ENCODE measurements around the gene KLLN.
"Not testable (repeated sequence)": the region's sequence is repeated elsewhere in the genome, so short reads cannot be mapped to it uniquely, and the experiment has no call there.

Gene KLLN

DNA sequence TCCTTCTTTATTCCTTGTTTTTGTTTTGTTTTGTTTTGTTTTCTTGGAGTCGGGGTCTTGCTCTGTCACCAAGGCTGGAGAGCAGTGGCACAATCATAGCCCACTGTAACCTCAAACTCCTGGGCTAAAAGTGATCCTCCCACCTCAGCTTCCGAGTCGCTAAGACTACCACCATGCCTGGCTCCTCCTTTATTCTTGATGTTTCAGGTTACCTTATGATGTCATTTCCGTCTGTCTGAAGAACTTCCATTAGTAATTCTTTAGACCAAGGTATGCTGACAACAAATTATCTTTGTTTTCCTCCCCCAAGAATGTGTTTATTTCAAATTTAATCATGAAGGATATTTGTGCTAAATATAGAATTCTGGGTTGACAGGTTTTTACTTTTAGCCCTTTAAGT lies 27.2 kb downstream of the KLLN start:
- H3K4me1 ChIP-seq (ENCODE audit: insufficient read depth, low read length), result no peaks in the 10 kb centered on the region
- no peaks in the 10 kb centered on the region for H3K9me3 ChIP-seq (ENCODE audit: insufficient read depth, low read depth, low read length)
- H3K36me3 ChIP-seq (ENCODE audit: insufficient read depth, low read depth, low read length), result no peaks in the 10 kb centered on the region
- no peak overlapping the region for H3K4me3 ChIP-seq (ENCODE audit: low read length)
- H3K27me3 ChIP-seq (ENCODE audit: insufficient read depth, low read length), result no peaks in the 10 kb centered on the region
- no peak overlapping the region for H3K27ac ChIP-seq (ENCODE audit: low read length)
- H3K9ac ChIP-seq (ENCODE audit: low read depth, low read length), result no peak overlapping the region

DNA sequence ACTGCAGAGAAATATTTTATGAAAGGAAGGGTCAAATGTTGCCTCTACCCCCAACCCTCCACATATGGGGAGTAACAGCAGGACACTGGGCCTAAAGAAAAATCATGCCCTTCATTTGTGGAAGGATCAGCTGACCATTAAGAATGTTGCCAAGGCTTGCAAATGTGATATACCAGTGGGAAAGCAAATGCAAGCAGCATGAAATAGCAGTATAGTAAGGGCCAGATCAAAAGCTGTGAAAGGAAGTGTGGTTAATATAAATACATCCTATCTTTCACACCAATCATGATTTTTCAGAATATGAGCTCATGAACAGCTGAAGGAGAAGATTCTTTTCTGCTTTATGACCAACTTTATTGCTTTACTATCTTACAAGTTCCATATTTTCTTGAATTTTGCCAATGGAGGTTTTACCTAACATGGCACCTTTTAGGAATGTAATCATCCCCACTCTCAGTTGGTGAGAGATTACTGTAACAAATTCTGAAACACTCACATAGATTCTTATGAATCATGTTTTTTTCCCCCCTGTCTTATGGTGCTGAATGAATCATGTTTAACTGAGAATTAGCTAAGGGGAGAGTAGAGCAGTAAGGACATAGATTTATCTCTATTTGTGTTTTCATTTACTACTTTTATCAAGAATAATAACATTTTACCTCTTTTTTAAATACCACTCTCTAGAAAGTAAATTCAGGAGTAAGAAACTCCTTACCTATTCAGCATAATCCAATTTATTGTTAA lies 33.2 kb downstream of the KLLN start:
- Histone ChIP-seq H3K9me3 (ENCODE audit: insufficient read depth, low read depth, low read length) (no peaks in the 10 kb centered on the region), H3K36me3 (ENCODE audit: insufficient read depth, low read depth, low read length) (no peaks in the 10 kb centered on the region), H3K4me1 (ENCODE audit: insufficient read depth, low read length) (no peaks in the 10 kb centered on the region), H3K27me3 (ENCODE audit: insufficient read depth, low read length) (no peaks in the 10 kb centered on the region), H3K4me3 (ENCODE audit: low read length) (no peak overlapping the region), H3K27ac (ENCODE audit: low read length) (no peak overlapping the region), H3K9ac (ENCODE audit: low read depth, low read length) (no peak overlapping the region)

GRCh38 chr10:87829051-87829450 lies 34.3 kb downstream of the KLLN start:
- H3K27me3 ChIP-seq (ENCODE audit: insufficient read depth, low read length); H3K36me3 ChIP-seq (ENCODE audit: insufficient read depth, low read depth, low read length); H3K9ac ChIP-seq (ENCODE audit: low read depth, low read length); H3K27ac ChIP-seq (ENCODE audit: low read length); H3K9me3 ChIP-seq (ENCODE audit: insufficient read depth, low read depth, low read length); H3K4me3 ChIP-seq (ENCODE audit: low read length); H3K4me1 ChIP-seq (ENCODE audit: insufficient read depth, low read length): not testable (repeated sequence)

DNA sequence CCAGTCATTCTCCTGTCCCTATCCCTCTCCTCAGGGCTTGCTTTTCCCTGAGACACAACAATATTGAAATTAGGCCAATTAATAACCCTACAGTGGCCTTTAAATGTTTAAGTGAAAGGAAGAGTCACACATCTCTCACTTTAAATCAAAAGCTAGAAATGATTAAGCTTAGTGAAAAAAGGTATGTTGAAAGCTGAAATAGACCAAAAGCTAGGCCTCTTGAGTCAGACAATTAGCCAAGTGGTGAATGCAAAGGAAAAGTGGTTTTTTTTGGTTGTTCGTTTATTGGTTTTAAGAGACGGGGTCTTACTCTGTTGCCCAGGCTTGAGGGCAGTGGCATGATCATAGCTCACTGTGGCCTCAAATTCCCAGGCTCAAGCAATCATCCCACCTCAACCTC lies 35.7 kb downstream of the KLLN start:
- Histone ChIP-seq H3K9me3 (ENCODE audit: insufficient read depth, low read depth, low read length) (no peaks in the 10 kb centered on the region), H3K9ac (ENCODE audit: low read depth, low read length) (no peak overlapping the region), H3K27ac (ENCODE audit: low read length) (no peak overlapping the region), H3K27me3 (ENCODE audit: insufficient read depth, low read length) (no peaks in the 10 kb centered on the region), H3K36me3 (ENCODE audit: insufficient read depth, low read depth, low read length) (no peaks in the 10 kb centered on the region), H3K4me1 (ENCODE audit: insufficient read depth, low read length) (no peaks in the 10 kb centered on the region), H3K4me3 (ENCODE audit: low read length) (no peak overlapping the region)

- Histone ChIP-seq H3K27ac (ENCODE audit: low read length) (no peak overlapping the region), H3K36me3 (ENCODE audit: insufficient read depth, low read depth, low read length) (no peaks in the 10 kb centered on the region), H3K4me1 (ENCODE audit: insufficient read depth, low read length) (no peaks in the 10 kb centered on the region), H3K4me3 (ENCODE audit: low read length) (no peak overlapping the region), H3K9ac (ENCODE audit: low read depth, low read length) (no peak overlapping the region), H3K27me3 (ENCODE audit: insufficient read depth, low read length) (no peaks in the 10 kb centered on the region), H3K9me3 (ENCODE audit: insufficient read depth, low read depth, low read length) (no peaks in the 10 kb centered on the region)
Observed at GRCh38 chr10:87826653-87827052, 36.7 kb downstream of the KLLN start.

DNA sequence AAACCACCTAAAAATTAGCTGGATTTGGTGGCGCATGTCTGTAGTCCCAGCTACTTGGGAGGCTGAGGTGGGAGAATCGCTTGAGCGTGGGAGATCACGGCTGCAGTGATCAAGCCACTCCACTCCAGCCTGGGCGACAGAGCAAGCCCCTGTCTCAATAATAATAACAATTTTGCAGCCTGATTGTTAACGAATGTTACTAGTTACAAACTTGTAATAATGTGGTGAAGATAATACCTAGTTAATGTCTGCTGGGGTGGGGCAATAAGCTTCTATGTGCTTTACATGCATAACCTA lies 44.1 kb downstream of the KLLN start:
- H3K4me3 ChIP-seq (ENCODE audit: low read length), result peak overlapping the region; percentile 88; the same call in 1 of the 2 replicates
- no peaks in the 10 kb centered on the region; the same call in 1 of the 2 replicates for H3K27me3 ChIP-seq (ENCODE audit: insufficient read depth, low read length)
- no peak overlapping the region; the same call in 1 of the 2 replicates for H3K9ac ChIP-seq (ENCODE audit: low read depth, low read length)
- H3K36me3 ChIP-seq (ENCODE audit: insufficient read depth, low read depth, low read length), result peaks cover 3% of the 10 kb centered on the region; the same call in 1 of the 2 replicates
- no peaks in the 10 kb centered on the region for H3K9me3 ChIP-seq (ENCODE audit: insufficient read depth, low read depth, low read length)
- peaks cover 6% of the 10 kb centered on the region; the same call in 1 of the 2 replicates for H3K4me1 ChIP-seq (ENCODE audit: insufficient read depth, low read length)
- H3K27ac ChIP-seq (ENCODE audit: low read length), result no peak overlapping the region

DNA sequence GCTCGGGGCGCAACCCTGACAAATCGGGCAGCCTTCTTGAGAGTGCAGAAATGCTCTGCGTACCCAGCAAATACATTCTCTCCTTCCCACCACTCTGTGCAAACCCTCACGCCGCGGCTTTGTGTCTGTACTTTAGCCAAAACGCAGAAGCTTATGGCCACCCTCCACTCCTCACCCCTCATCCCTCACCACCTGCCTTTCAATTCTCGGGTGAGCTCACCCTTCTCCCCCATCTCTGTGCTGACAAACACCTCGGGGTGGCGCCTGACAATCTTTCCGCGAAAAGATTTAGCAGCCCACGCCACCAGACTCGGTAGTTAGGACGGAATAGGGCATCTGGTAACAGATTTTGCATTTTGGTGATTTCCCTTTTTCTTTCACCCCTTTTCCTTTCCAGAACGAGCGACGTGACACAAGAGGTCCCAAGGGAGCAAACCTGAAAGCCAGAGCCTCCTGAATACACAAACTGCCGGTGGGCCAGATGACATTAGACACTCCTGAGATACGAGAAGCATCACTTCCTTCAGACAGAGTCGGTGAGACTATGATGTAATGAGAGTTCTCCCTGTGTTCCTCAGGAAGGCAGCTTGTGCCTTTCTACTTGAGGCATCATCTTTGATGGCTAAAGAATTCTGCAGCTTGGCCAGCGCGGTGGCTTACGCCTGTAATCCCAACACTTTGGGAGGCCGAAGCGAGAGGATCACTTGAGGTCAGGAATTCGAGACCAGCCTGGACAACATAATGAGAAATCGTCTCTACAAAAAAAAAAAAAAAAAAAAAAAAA lies 44.6 kb downstream of the KLLN start:
- Histone ChIP-seq H3K36me3 (ENCODE audit: insufficient read depth, low read depth, low read length) (peaks cover 8% of the 10 kb centered on the region), H3K27ac (ENCODE audit: low read length) (peak overlapping the region; percentile 77), H3K9me3 (ENCODE audit: insufficient read depth, low read depth, low read length) (no peaks in the 10 kb centered on the region), H3K4me3 (ENCODE audit: low read length) (peak overlapping the region; percentile 88), H3K27me3 (ENCODE audit: insufficient read depth, low read length) (no peaks in the 10 kb centered on the region; the same call in 1 of the 2 replicates), H3K9ac (ENCODE audit: low read depth, low read length) (peak overlapping the region; percentile 89), H3K4me1 (ENCODE audit: insufficient read depth, low read length) (peaks cover 6% of the 10 kb centered on the region; the same call in 1 of the 2 replicates)

DNA sequence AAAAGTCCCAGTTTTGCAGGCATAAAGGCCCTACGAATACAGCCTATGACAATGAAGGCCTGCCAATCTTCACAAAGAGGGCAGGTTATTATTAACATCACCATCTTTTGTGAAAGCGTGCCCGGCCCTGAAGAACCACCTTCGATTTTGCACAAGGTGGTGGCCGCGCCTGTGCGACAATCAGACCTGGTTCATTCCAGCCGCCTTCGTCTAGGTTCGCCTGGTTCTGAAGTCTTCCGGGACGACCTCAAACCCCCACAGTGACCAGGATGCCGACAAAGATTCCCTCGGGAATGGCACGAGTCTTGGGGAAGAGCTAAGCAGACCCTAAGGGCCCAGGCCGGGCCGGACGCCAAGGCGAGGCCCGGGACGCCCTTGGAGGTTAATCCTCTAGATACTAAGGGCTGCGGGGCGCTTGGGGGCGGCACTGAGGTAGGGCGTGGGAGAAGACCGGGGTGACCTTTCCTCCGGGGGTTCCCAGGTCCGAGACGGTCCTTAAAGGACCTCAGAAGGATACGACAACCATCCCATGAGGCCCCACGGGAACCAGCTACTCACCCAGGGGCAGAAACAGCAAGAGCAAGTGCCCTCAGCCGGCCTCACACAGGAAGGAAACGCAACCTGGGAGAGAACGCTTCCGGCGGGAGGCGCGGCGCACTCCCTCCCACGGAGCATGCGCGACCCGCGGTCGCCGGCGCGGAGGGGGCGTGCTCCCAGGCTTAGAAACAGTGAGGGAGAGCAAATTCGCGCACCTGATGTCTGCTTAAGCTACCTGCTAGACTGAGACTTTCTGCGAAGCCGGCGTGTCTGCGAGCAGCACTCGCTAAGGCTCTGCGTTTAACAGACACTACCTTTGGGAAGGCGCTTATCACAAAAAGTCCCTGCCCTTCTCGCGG lies 45.5 kb downstream of the KLLN start, which contains the start of gene ATAD1:
ATAD1 (minus strand) TSS at position 618 of the 896 bp plus-strand sequence. CDS start 3,627 bp downstream, outside the sequence.
- Histone ChIP-seq H3K36me3 (ENCODE audit: insufficient read depth, low read depth, low read length) (peaks cover 15% of the 10 kb centered on the region), H3K9ac (ENCODE audit: low read depth, low read length) (peak within 1 kb of the TSS; percentile 89), H3K4me1 (ENCODE audit: insufficient read depth, low read length) (peaks cover 6% of the 10 kb centered on the region; the same call in 1 of the 2 replicates), H3K27ac (ENCODE audit: low read length) (peak within 1 kb of the TSS; percentile 77), H3K4me3 (ENCODE audit: low read length) (peak within 1 kb of the TSS; percentile 88), H3K27me3 (ENCODE audit: insufficient read depth, low read length) (no peaks in the 10 kb centered on the region; the same call in 1 of the 2 replicates), H3K9me3 (ENCODE audit: insufficient read depth, low read depth, low read length) (no peaks in the 10 kb centered on the region)

DNA sequence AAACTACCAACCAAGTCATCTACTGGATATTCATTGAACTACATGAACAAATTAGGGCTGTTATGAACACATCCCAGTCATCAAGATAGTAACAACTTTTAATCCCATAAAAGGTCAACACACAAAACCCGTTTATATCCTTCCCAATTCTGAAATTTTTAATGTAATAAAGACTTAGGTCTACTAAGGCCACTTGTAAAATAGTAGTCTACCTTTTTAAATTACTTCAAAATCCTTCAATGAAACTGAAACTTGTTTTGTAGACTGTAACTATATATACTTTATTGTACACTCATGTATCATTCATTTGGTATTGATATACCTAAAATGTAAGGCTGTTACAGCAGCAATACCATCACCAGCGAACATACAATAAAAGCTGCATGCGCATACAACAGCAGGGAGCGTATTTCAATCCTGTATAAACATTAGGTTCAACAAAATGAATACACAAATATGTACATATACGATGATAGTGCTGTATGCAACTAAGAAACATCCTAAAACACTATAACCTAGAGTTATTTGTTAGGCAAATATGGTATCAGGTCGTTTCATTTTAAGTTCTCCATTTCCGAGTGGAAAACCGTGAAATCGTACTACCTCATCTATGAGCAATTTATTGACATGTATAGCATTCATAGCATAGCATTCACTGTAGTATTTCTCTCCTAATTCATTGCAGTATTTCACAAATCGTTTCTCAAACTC lies 46.3 kb downstream of the KLLN start:
- Histone ChIP-seq H3K36me3 (ENCODE audit: insufficient read depth, low read depth, low read length) (peaks cover 20% of the 10 kb centered on the region), H3K27ac (ENCODE audit: low read length) (peak overlapping the region; percentile 77), H3K9me3 (ENCODE audit: insufficient read depth, low read depth, low read length) (no peaks in the 10 kb centered on the region), H3K9ac (ENCODE audit: low read depth, low read length) (peak overlapping the region; percentile 89), H3K4me3 (ENCODE audit: low read length) (peak overlapping the region; percentile 88), H3K4me1 (ENCODE audit: insufficient read depth, low read length) (peaks cover 6% of the 10 kb centered on the region; the same call in 1 of the 2 replicates), H3K27me3 (ENCODE audit: insufficient read depth, low read length) (no peaks in the 10 kb centered on the region; the same call in 1 of the 2 replicates)

- peak overlapping the region; percentile 88 for H3K4me3 ChIP-seq (ENCODE audit: low read length)
- no peaks in the 10 kb centered on the region for H3K9me3 ChIP-seq (ENCODE audit: insufficient read depth, low read depth, low read length)
- H3K27me3 ChIP-seq (ENCODE audit: insufficient read depth, low read length), result no peaks in the 10 kb centered on the region; the same call in 1 of the 2 replicates
- H3K9ac ChIP-seq (ENCODE audit: low read depth, low read length), result peak overlapping the region; percentile 89; the same call in 1 of the 2 replicates
- no peak overlapping the region for H3K27ac ChIP-seq (ENCODE audit: low read length)
- peaks cover 6% of the 10 kb centered on the region; the same call in 1 of the 2 replicates for H3K4me1 ChIP-seq (ENCODE audit: insufficient read depth, low read length)
- peaks cover 27% of the 10 kb centered on the region for H3K36me3 ChIP-seq (ENCODE audit: insufficient read depth, low read depth, low read length)
Observed at GRCh38 chr10:87816163-87816897, 47.0 kb downstream of the KLLN start.
